Measurements from ENCODE around the gene COL6A3. TPM values are rescaled to one million over a fixed set of nuclear protein-coding genes. Genes with fewer than 3 reads are reported as not detected.

The COL6A3 gene
- total and polyA plus RNA-seq, 9 of the 15 experiments (the other 6 are each of a cell fraction or from before 2014, with no cell fraction given), result 0.07 to 4.1 (median 1.5) TPM

DNA sequence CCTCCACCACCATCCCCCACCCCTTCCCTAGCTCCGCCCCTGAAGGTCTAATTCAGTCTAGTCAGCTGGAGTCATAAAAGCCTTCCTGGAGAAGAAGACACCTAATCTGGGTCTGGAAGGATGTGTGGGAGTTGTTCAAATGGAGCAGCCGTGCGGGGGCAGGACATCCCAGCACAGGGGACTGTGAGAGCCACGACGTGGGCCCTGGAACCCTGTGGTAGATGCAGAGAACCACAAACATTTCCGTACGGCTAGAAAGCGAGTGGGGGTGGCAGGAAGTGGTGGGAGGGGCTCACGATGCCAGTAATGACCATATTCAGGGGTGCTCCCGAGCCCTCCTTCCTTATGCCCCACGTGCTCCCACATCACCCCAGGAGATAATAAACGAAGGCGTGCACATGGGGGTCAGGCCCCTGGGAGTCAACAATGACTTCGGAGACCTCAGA lies 20.9 kb upstream of the COL6A3 start:
- intact Hi-C loops (cut with micrococcal nuclease) (no loop called here), in situ Hi-C loops (cut with MboI) (no loop called here)
- H4K20me1 ChIP-seq (replicated peaks; ENCODE audit: control insufficient read depth, insufficient read depth, low read length), result no peaks in the 10 kb centered on the region
- no TSS peak for BruUV-seq (replicated peaks)
- no peaks in the 10 kb centered on the region for H3K79me2 ChIP-seq (ENCODE audit: control insufficient read depth, insufficient read depth, low read length)
- H3K4me3 ChIP-seq, result no peak overlapping the region
- FAIRE-seq (peak; percentile 40), DNase-seq (ENCODE audit: extremely low read depth in 1 of 4, low spot score in 3 of 4) (peak; percentile 7 to 45 (median 15)), ATAC-seq (peak; percentile 51)
- 0 out of 2 replicates have a peak overlapping the region, but pooled peaks have one; percentile 5 for H3K4me2 ChIP-seq (ENCODE audit: insufficient read depth, low read length)
- peaks cover 0 to 3% of the 10 kb centered on the region in 2 experiments; a peak in 2 of 5 replicates for H3K4me1 ChIP-seq (replicated peaks in 1 of 2; ENCODE audit: control insufficient read depth in 2 of 2, insufficient read depth in 2 of 2, low read length in 2 of 2)
- ChIA-PET POLR2A (interaction anchor here (1.6 kb wide), 1 partner anchor 13 kb away, joined by 3 read pairs; no protein-coding TSS in a partner anchor), CTCF (ENCODE audit: low intra/inter-chr PET ratio) (no interaction called here)
- no peaks in the 10 kb centered on the region for H3K9me3 ChIP-seq (replicated peaks; ENCODE audit: control insufficient read depth, insufficient read depth, low read depth, low read length)
- peaks cover 0 to 26% of the 10 kb centered on the region in 2 experiments; a peak in 2 of 5 replicates for H3K27me3 ChIP-seq (ENCODE audit: control insufficient read depth in 2 of 2, insufficient read depth in 2 of 2, low read length in 2 of 2)
- 0 out of 2 replicates have a peak overlapping the region, but pooled peaks have one; percentile 16 for H2AFZ ChIP-seq (ENCODE audit: low read depth, low read length)
- no peaks in the 10 kb centered on the region for H3K9me1 ChIP-seq (ENCODE audit: control insufficient read depth, insufficient read depth, low read length)
- H3K36me3 ChIP-seq (ENCODE audit: control insufficient read depth, insufficient read depth, low read length), result no peaks in the 10 kb centered on the region
- H3K9ac ChIP-seq (ENCODE audit: insufficient read depth in 1 of 2, low read depth in 2 of 2, low read length in 2 of 2), result no peak overlapping the region
- no peak overlapping the region for H3K27ac ChIP-seq (ENCODE audit: extremely low read depth, low read depth, low read length)
- WGBS (ENCODE audit: insufficient coverage, low coverage, missing lambda C conversion rate), result 0% methylated on average over 8 of the region's 14 CpGs
- TF ChIP-seq ZNF253 (CRISPR knock-in tag; conservative IDR thresholded peaks at IDR 0.05) (no peak), ARID2 (IDR thresholded peaks at IDR 0.05) (no peak), FUS (optimal IDR thresholded peaks at IDR 0.05; ENCODE audit: low read depth, low read length) (no peak), ZNF134 (CRISPR knock-in tag; conservative IDR thresholded peaks at IDR 0.05) (no peak), CREM (IDR thresholded peaks at IDR 0.05; ENCODE audit: low read depth) (peak; percentile 36), TGIF2 (CRISPR knock-in tag; IDR thresholded peaks at IDR 0.05) (no peak), FOXJ3 (CRISPR knock-in tag; IDR thresholded peaks at IDR 0.05) (no peak), STAT5A (IDR thresholded peaks at IDR 0.05; ENCODE audit: borderline replicate concordance, low read length) (no peak), ZNF583 (CRISPR knock-in tag; IDR thresholded peaks at IDR 0.05) (no peak), NFRKB (IDR thresholded peaks at IDR 0.05; ENCODE audit: low read depth) (no peak), POLR2G (IDR thresholded peaks at IDR 0.05; ENCODE audit: low read depth, low read length) (no peak), SMARCE1 (IDR thresholded peaks at IDR 0.05) (no peak; the same call in 1 of the 2 replicates), PYGO2 (tag; IDR thresholded peaks at IDR 0.05) (no peak), EGR1 (conservative IDR thresholded peaks at IDR 0.05) (peak; percentile 87), HDAC2 (IDR thresholded peaks at IDR 0.05) (no peak), ELF2 (CRISPR knock-in tag; IDR thresholded peaks at IDR 0.05) (no peak), TCF7L2 (IDR thresholded peaks at IDR 0.05; ENCODE audit: low read depth, low read length) (no peak), NBN (IDR thresholded peaks at IDR 0.05; ENCODE audit: low read depth) (no peak), SETDB1 (IDR thresholded peaks at IDR 0.05; ENCODE audit: low read length) (no peak), HOXB6 (CRISPR knock-in tag; IDR thresholded peaks at IDR 0.05; ENCODE audit: borderline replicate concordance) (no peak), RNF2 (IDR thresholded peaks at IDR 0.05) (peak; percentile 25; the same call in 1 of the 2 replicates), SRF (CRISPR knock-in tag; IDR thresholded peaks at IDR 0.05) (peak in 1 of 2 experiments; percentile 42; a peak in 1 of 4 replicates), L3MBTL2 (IDR thresholded peaks at IDR 0.05) (peak; percentile 65; the same call in 1 of the 2 replicates)
- TF ChIP-seq, protein P1, sequence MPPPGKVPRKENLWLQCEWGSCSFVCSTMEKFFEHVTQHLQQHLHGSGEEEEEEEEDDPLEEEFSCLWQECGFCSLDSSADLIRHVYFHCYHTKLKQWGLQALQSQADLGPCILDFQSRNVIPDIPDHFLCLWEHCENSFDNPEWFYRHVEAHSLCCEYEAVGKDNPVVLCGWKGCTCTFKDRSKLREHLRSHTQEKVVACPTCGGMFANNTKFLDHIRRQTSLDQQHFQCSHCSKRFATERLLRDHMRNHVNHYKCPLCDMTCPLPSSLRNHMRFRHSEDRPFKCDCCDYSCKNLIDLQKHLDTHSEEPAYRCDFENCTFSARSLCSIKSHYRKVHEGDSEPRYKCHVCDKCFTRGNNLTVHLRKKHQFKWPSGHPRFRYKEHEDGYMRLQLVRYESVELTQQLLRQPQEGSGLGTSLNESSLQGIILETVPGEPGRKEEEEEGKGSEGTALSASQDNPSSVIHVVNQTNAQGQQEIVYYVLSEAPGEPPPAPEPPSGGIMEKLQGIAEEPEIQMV (tag; conservative IDR thresholded peaks at IDR 0.05; ENCODE audit: low read depth), result no peak
- TF ChIP-seq, protein P2, sequence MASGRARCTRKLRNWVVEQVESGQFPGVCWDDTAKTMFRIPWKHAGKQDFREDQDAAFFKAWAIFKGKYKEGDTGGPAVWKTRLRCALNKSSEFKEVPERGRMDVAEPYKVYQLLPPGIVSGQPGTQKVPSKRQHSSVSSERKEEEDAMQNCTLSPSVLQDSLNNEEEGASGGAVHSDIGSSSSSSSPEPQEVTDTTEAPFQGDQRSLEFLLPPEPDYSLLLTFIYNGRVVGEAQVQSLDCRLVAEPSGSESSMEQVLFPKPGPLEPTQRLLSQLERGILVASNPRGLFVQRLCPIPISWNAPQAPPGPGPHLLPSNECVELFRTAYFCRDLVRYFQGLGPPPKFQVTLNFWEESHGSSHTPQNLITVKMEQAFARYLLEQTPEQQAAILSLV (tag; IDR thresholded peaks at IDR 0.05), result no peak

Data from K562 (cell line).